ENCODE measurements around the gene IPPK.

IPPK gene

GRCh38 chr9:92669890-92670708 lies at the start of gene IPPK:
IPPK (minus strand) TSS chr9:92670131; CDS start chr9:92669988, 143 bp downstream.
- Mint-ChIP-seq H3K4me3 (peak within 1 kb of the TSS; percentile 89 to 90), H3K27ac (peak within 1 kb of the TSS; percentile 96), H3K4me1 (peaks cover 22 to 47% of the 10 kb centered on the region in 2 donors), H3K9me3 (no peaks in the 10 kb centered on the region), H3K36me3 (peaks cover 19 to 40% of the 10 kb centered on the region in 2 donors), H3K27me3 (no peaks in the 10 kb centered on the region)
- ATAC-seq (replicated peaks) (peak; percentile 92 to 94), DNase-seq (peak; percentile 97)

- Mint-ChIP-seq H3K27me3 (no peaks in the 10 kb centered on the region), H3K27ac (peak overlapping the region; percentile 69), H3K36me3 (peaks cover 47 to 70% of the 10 kb centered on the region in 2 donors), H3K4me3 (no peak overlapping the region), H3K9me3 (no peaks in the 10 kb centered on the region), H3K4me1 (peaks cover 38 to 62% of the 10 kb centered on the region in 2 donors)
- DNase-seq, result no peak
- no peak for ATAC-seq (replicated peaks)
Observed at GRCh38 chr9:92719028-92719647, 49.2 kb upstream of the IPPK start.

- H3K4me3 Mint-ChIP-seq, result no peak overlapping the region
- H3K4me1 Mint-ChIP-seq, result peaks cover 37 to 59% of the 10 kb centered on the region in 2 donors
- H3K27ac Mint-ChIP-seq, result peak overlapping the region; percentile 75
- no peaks in the 10 kb centered on the region for H3K9me3 Mint-ChIP-seq
- DNase-seq, result no peak
- H3K36me3 Mint-ChIP-seq, result peaks cover 49 to 74% of the 10 kb centered on the region in 2 donors
- ATAC-seq (replicated peaks), result peak in 1 of 2 donors; percentile 15
- H3K27me3 Mint-ChIP-seq, result no peaks in the 10 kb centered on the region
Observed at GRCh38 chr9:92718086-92719001, 48.4 kb upstream of the IPPK start.

GRCh38 chr9:92717201-92718085 lies 47.5 kb upstream of the IPPK start:
- no peak overlapping the region for H3K4me3 Mint-ChIP-seq
- H3K4me1 Mint-ChIP-seq, result peaks cover 39 to 60% of the 10 kb centered on the region in 2 donors
- ATAC-seq (replicated peaks) (no peak), DNase-seq (no peak)
- H3K27ac Mint-ChIP-seq, result peak overlapping the region; percentile 75
- peaks cover 51 to 73% of the 10 kb centered on the region in 2 donors for H3K36me3 Mint-ChIP-seq
- H3K27me3 Mint-ChIP-seq, result no peaks in the 10 kb centered on the region
- H3K9me3 Mint-ChIP-seq, result no peaks in the 10 kb centered on the region

- ATAC-seq (replicated peaks) (peak; percentile 72 to 76), DNase-seq (peak; percentile 60)
- H3K36me3 Mint-ChIP-seq, result peaks cover 51 to 73% of the 10 kb centered on the region in 2 donors
- H3K4me3 Mint-ChIP-seq, result no peak overlapping the region
- H3K9me3 Mint-ChIP-seq, result no peaks in the 10 kb centered on the region
- peaks cover 39 to 60% of the 10 kb centered on the region in 2 donors for H3K4me1 Mint-ChIP-seq
- H3K27ac Mint-ChIP-seq, result peak overlapping the region; percentile 56
- no peaks in the 10 kb centered on the region for H3K27me3 Mint-ChIP-seq
Observed at GRCh38 chr9:92716557-92716956, 46.6 kb upstream of the IPPK start.

- Mint-ChIP-seq H3K4me3 (no peak overlapping the region), H3K27ac (no peak overlapping the region), H3K27me3 (no peaks in the 10 kb centered on the region), H3K4me1 (peaks cover 33 to 55% of the 10 kb centered on the region in 2 donors), H3K36me3 (peaks cover 44 to 73% of the 10 kb centered on the region in 2 donors), H3K9me3 (no peaks in the 10 kb centered on the region)
- no peak for DNase-seq
- no peak for ATAC-seq (replicated peaks)
Observed at GRCh38 chr9:92715488-92716231, 45.7 kb upstream of the IPPK start.

- Mint-ChIP-seq H3K36me3 (peaks cover 37 to 72% of the 10 kb centered on the region in 2 donors), H3K27me3 (no peaks in the 10 kb centered on the region), H3K9me3 (no peaks in the 10 kb centered on the region), H3K4me1 (peaks cover 26 to 48% of the 10 kb centered on the region in 2 donors), H3K27ac (no peak overlapping the region), H3K4me3 (no peak overlapping the region)
- DNase-seq (no peak), ATAC-seq (replicated peaks) (no peak)
Observed at GRCh38 chr9:92714787-92715487, 45.0 kb upstream of the IPPK start.

- no peak for DNase-seq
- H3K36me3 Mint-ChIP-seq, result peaks cover 28 to 65% of the 10 kb centered on the region in 2 donors
- H3K4me3 Mint-ChIP-seq, result no peak overlapping the region
- no peaks in the 10 kb centered on the region for H3K27me3 Mint-ChIP-seq
- no peaks in the 10 kb centered on the region for H3K9me3 Mint-ChIP-seq
- peaks cover 24 to 40% of the 10 kb centered on the region in 2 donors for H3K4me1 Mint-ChIP-seq
- ATAC-seq (replicated peaks), result no peak
- no peak overlapping the region for H3K27ac Mint-ChIP-seq
Observed at GRCh38 chr9:92714016-92714415, 44.1 kb upstream of the IPPK start.

- Mint-ChIP-seq H3K9me3 (no peaks in the 10 kb centered on the region), H3K27me3 (no peaks in the 10 kb centered on the region), H3K4me3 (no peak overlapping the region), H3K36me3 (peaks cover 28 to 67% of the 10 kb centered on the region in 2 donors), H3K27ac (peak overlapping the region; percentile 39), H3K4me1 (peaks cover 24 to 38% of the 10 kb centered on the region in 2 donors)
- no peak for DNase-seq
- ATAC-seq (replicated peaks), result no peak
Observed at GRCh38 chr9:92713528-92713927, 43.6 kb upstream of the IPPK start.

- no peak for DNase-seq
- Mint-ChIP-seq H3K9me3 (no peaks in the 10 kb centered on the region), H3K36me3 (peaks cover 25 to 66% of the 10 kb centered on the region in 2 donors), H3K4me3 (peak overlapping the region in 1 of 2 donors; percentile 21), H3K27ac (peak overlapping the region; percentile 71), H3K4me1 (peaks cover 24 to 32% of the 10 kb centered on the region in 2 donors), H3K27me3 (no peaks in the 10 kb centered on the region)
- peak in 1 of 2 donors; percentile 55 for ATAC-seq (replicated peaks)
Observed at GRCh38 chr9:92712767-92713166, 42.8 kb upstream of the IPPK start.

- H3K36me3 Mint-ChIP-seq, result peaks cover 24 to 70% of the 10 kb centered on the region in 2 donors
- H3K9me3 Mint-ChIP-seq, result no peaks in the 10 kb centered on the region
- ATAC-seq (replicated peaks), result peak; percentile 48 to 53
- H3K27ac Mint-ChIP-seq, result peak overlapping the region; percentile 59
- peak overlapping the region in 1 of 2 donors; percentile 35 for H3K4me3 Mint-ChIP-seq
- peaks cover 21 to 38% of the 10 kb centered on the region in 2 donors for H3K4me1 Mint-ChIP-seq
- no peaks in the 10 kb centered on the region for H3K27me3 Mint-ChIP-seq
- DNase-seq, result no peak
Observed at GRCh38 chr9:92711844-92712243, 41.9 kb upstream of the IPPK start.

GRCh38 chr9:92711146-92711545 lies 41.2 kb upstream of the IPPK start:
- DNase-seq, result no peak
- no peak overlapping the region for H3K4me3 Mint-ChIP-seq
- peaks cover 21 to 72% of the 10 kb centered on the region in 2 donors for H3K36me3 Mint-ChIP-seq

More at GRCh38 chr9:92711146-92711545, 41.2 kb upstream of the IPPK start:
- Mint-ChIP-seq H3K9me3 (no peaks in the 10 kb centered on the region), H3K4me1 (peaks cover 21 to 38% of the 10 kb centered on the region in 2 donors), H3K27ac (peak overlapping the region; percentile 81), H3K27me3 (no peaks in the 10 kb centered on the region)
- no peak for ATAC-seq (replicated peaks)
